H1 (cell line): ENCODE data around the gene RPRML. TPM values are rescaled to one million over a fixed set of nuclear protein-coding genes. Genes with fewer than 3 reads are reported as not detected.

ENCODE experiments used
- CTCF ChIA-PET: fragments of 300-600 bp; sonication (Branson Sonifier 250); formaldehyde crosslinking; loops from one replicate; lab custom pipeline; 2021; ENCODE audit not compliant: partially characterized antibody; lab: Charles Lee
- POLR2A ChIA-PET: fragments of 300-600 bp; sonication (Branson Sonifier 250); formaldehyde crosslinking; loops from one replicate; lab custom pipeline; 2021; ENCODE audit warnings: inconsistent platforms; ENCODE audit not compliant: partially characterized antibody; lab: Charles Lee
- DNase-seq, 2 experiments: peaks; one replicate each; pipeline versions ENCODE4 v3.0.0 to v3.0.0-alpha.2; 2010 to 2022; ENCODE audit warnings: low spot score in 2 of 2, low read depth in 1 of 2, mixed read lengths in 1 of 2
- FAIRE-seq: peaks from 2 replicates; lab custom pipeline; 2011; peaks lifted over from hg19 to GRCh38; lab: Jason Lieb, UNC
- H2AFZ ChIP-seq: 2 replicates; pipeline ENCODE4 v1.8.1; 2012; ENCODE audit warnings: low read length, inconsistent platforms
- H2AK5ac ChIP-seq: 2 replicates; pipeline ENCODE4 v1.6.1; 2013; ENCODE audit warnings: low read depth, low read length
- H2BK120ac ChIP-seq: replicated peaks from 2 replicates; pipeline ENCODE3; 2013; ENCODE audit warnings: low read depth, low read length, inconsistent platforms
- H2BK12ac ChIP-seq: 2 replicates; pipeline ENCODE4 v1.6.1; 2013; ENCODE audit warnings: low read depth, low read length
- H2BK15ac ChIP-seq: 2 replicates; pipeline ENCODE4 v1.6.1; 2013; ENCODE audit warnings: low read length
- H2BK20ac ChIP-seq: 2 replicates; pipeline ENCODE4 v1.6.1; 2013; ENCODE audit warnings: low read length
- H2BK5ac ChIP-seq: 2 replicates; pipeline ENCODE4 v1.6.1; 2013; ENCODE audit warnings: low read depth, low read length
- H3K14ac ChIP-seq: 2 replicates; pipeline ENCODE4 v1.6.1; 2013; ENCODE audit warnings: inconsistent platforms; ENCODE audit not compliant: insufficient read length
- H3K18ac ChIP-seq: 2 replicates; pipeline ENCODE4 v1.6.1; 2013; ENCODE audit warnings: low read length; ENCODE audit errors: extremely low read depth
- H3K23ac ChIP-seq: 2 replicates; pipeline ENCODE4 v1.6.1; 2013; ENCODE audit warnings: inconsistent platforms; ENCODE audit not compliant: insufficient read length
- H3K23me2 ChIP-seq: 2 replicates; pipeline ENCODE4 v1.6.1; 2013; ENCODE audit warnings: low read depth, low read length
- H3K27ac ChIP-seq: 2 replicates; pipeline ENCODE4 v1.6.1; 2011; ENCODE audit warnings: low read depth, low read length, inconsistent platforms
- H3K27me3 ChIP-seq, 4 experiments: replicated peaks in 1 of 4; 1 replicate in 1 of 4; 2 replicates in 3 of 4; pipeline versions ENCODE4 v1.6.1 to v1.8.1; 2011 to 2013; ENCODE audit warnings: low read length in 3 of 4, mild to moderate bottlenecking in 3 of 4, inconsistent platforms in 2 of 4, mixed read lengths in 2 of 4, moderate library complexity in 1 of 4; ENCODE audit not compliant: control insufficient read depth in 3 of 4, insufficient read depth in 3 of 4; ENCODE audit errors: extremely low read depth in 1 of 4
- H3K36me3 ChIP-seq, 4 experiments: 2 replicates each; pipeline versions ENCODE4 v1.6.1 to v1.8.1; 2011 to 2013; ENCODE audit warnings: mild to moderate bottlenecking in 4 of 4, low read length in 3 of 4, moderate library complexity in 2 of 4, control low read depth in 1 of 4, inconsistent platforms in 1 of 4; ENCODE audit not compliant: insufficient read depth in 4 of 4, control insufficient read depth in 2 of 4
- H3K4ac ChIP-seq: replicated peaks from 2 replicates; pipeline ENCODE3; 2013; ENCODE audit warnings: low read length, low read depth, mixed read lengths, inconsistent platforms; ENCODE audit not compliant: insufficient read length
- H3K4me1 ChIP-seq, 4 experiments: replicated peaks in 1 of 4; 1 replicate in 1 of 4; 2 replicates in 3 of 4; pipeline versions ENCODE4 v1.6.1 to v1.8.1; 2011 to 2013; ENCODE audit warnings: low read length in 3 of 4, inconsistent platforms in 2 of 4, mixed read lengths in 1 of 4; ENCODE audit not compliant: insufficient read depth in 4 of 4, control insufficient read depth in 3 of 4
- H3K4me2 ChIP-seq, 2 experiments: 2 replicates each; pipeline versions ENCODE4 v1.6.1 to v1.8.1; 2011 to 2013; ENCODE audit warnings: low read depth in 2 of 2, low read length in 2 of 2, control low read depth in 1 of 2, inconsistent platforms in 1 of 2, mild to moderate bottlenecking in 1 of 2; ENCODE audit not compliant: insufficient read depth in 1 of 2
- H3K4me3 ChIP-seq, 4 experiments: fragments of 200-600, 300-600 bp in 1 of 4; sonication (generic), shearing (Covaris generic), sonication (Bioruptor Twin) in 1 of 4; 2 replicates each; pipeline versions ENCODE4 v1.5.1 to v1.8.1; 2011 to 2016; ENCODE audit warnings: low read length in 4 of 4, low read depth in 3 of 4, control low read depth in 2 of 4, inconsistent platforms in 2 of 4, mild to moderate bottlenecking in 2 of 4, mixed read lengths in 1 of 4, moderate library complexity in 1 of 4; ENCODE audit not compliant: insufficient read depth in 2 of 4; ENCODE audit errors: extremely low read depth in 1 of 4
- H3K56ac ChIP-seq: replicated peaks from 2 replicates; pipeline ENCODE3; 2013; ENCODE audit warnings: low read depth, mild to moderate bottlenecking, mixed read lengths, low read length, inconsistent platforms; ENCODE audit not compliant: insufficient read length
- H3K79me1 ChIP-seq: 2 replicates; pipeline ENCODE4 v1.6.1; 2013; ENCODE audit warnings: low read depth, low read length, control low read depth
- H3K79me2 ChIP-seq, 2 experiments: 2 replicates each; pipeline versions ENCODE4 v1.6.1 to v1.8.1; 2012 to 2013; ENCODE audit warnings: low read length in 2 of 2, mild to moderate bottlenecking in 2 of 2, inconsistent platforms in 1 of 2; ENCODE audit not compliant: insufficient read depth in 2 of 2, control insufficient read depth in 1 of 2
- H3K9ac ChIP-seq, 4 experiments: replicated peaks in 1 of 4; 1 replicate in 1 of 4; 2 replicates in 3 of 4; pipeline versions ENCODE4 v1.6.1 to v1.8.1; 2011 to 2013; ENCODE audit warnings: low read depth in 3 of 4, low read length in 3 of 4, control low read depth in 2 of 4, mild to moderate bottlenecking in 2 of 4, moderate library complexity in 2 of 4, inconsistent platforms in 1 of 4; ENCODE audit errors: extremely low read depth in 1 of 4
- H3K9me3 ChIP-seq, 2 experiments: 2 replicates each; pipeline versions ENCODE4 v1.6.1 to v1.8.1; 2012 to 2013; ENCODE audit warnings: mild to moderate bottlenecking in 2 of 2, moderate library complexity in 2 of 2, control low read depth in 1 of 2, inconsistent platforms in 1 of 2, low read depth in 1 of 2, low read length in 1 of 2, mixed read lengths in 1 of 2; ENCODE audit not compliant: insufficient read depth in 2 of 2
- H4K20me1 ChIP-seq, 2 experiments: replicated peaks in 1 of 2; 2 replicates each; pipeline versions ENCODE3 to v1.8.1; 2011 to 2013; ENCODE audit warnings: inconsistent platforms in 2 of 2, low read length in 2 of 2, mild to moderate bottlenecking in 1 of 2; ENCODE audit not compliant: insufficient read depth in 2 of 2, control insufficient read depth in 1 of 2
- H4K5ac ChIP-seq: 2 replicates; pipeline ENCODE4 v1.6.1; 2013; ENCODE audit warnings: low read length, low read depth, mixed read lengths, inconsistent platforms; ENCODE audit not compliant: insufficient read length
- H4K8ac ChIP-seq: 2 replicates; pipeline ENCODE4 v1.8.0; 2013; ENCODE audit warnings: mild to moderate bottlenecking, moderate library complexity, low read length, inconsistent platforms; ENCODE audit not compliant: insufficient read depth; ENCODE audit errors: extremely low read depth
- H4K91ac ChIP-seq: replicated peaks from 2 replicates; pipeline ENCODE3; 2013; ENCODE audit warnings: low read length, mixed read lengths, inconsistent platforms; ENCODE audit not compliant: insufficient read length
- ATF3 ChIP-seq: IDR thresholded peaks from 2 replicates; pipeline ENCODE4 v1.6.1; 2011; ENCODE audit warnings: low read depth, mild to moderate bottlenecking, low read length; ENCODE audit not compliant: insufficient read depth
- CTCF ChIP-seq, 3 experiments: IDR thresholded peaks; 1 replicate in 2 of 3; 2 replicates in 1 of 3; pipeline versions ENCODE4 v1.5.1 to v1.6.1; 2011; ENCODE audit warnings: low read length in 3 of 3, mild to moderate bottlenecking in 3 of 3, inconsistent platforms in 2 of 3, low read depth in 1 of 3, moderate library complexity in 1 of 3; ENCODE audit not compliant: insufficient read depth in 1 of 3; ENCODE audit errors: control extremely low read depth in 1 of 3
- KDM1A ChIP-seq: fragments of 200-600, 300-600 bp; sonication (generic); IDR thresholded peaks from 2 replicates; pipeline ENCODE4 v1.7.1; 2016; ENCODE audit warnings: mild to moderate bottlenecking, low read length, borderline replicate concordance
- NANOG ChIP-seq: IDR thresholded peaks from 2 replicates; pipeline ENCODE4 v1.6.1; 2011; ENCODE audit warnings: low read length, low read depth, mild to moderate bottlenecking, inconsistent platforms; ENCODE audit not compliant: insufficient read depth, poor library complexity, severe bottlenecking
- POLR2AphosphoS5 ChIP-seq: IDR thresholded peaks from 2 replicates; pipeline ENCODE4 v1.6.1; 2011; ENCODE audit warnings: low read depth, low read length
- RFX5 ChIP-seq: IDR thresholded peaks from 2 replicates; pipeline ENCODE4 v1.6.1; 2011; ENCODE audit warnings: low read depth, low read length, improper control_type of control experiment, borderline replicate concordance
- SIX5 ChIP-seq: IDR thresholded peaks from 2 replicates; pipeline ENCODE4 v1.6.1; 2011; ENCODE audit warnings: mild to moderate bottlenecking, low read depth, low read length
- WGBS, 2 experiments: shearing (Covaris generic) in 1 of 2; methylation state at CpG; one replicate each; pipeline versions ENCODE4 v1.1.6 to v1.1.7; 2013 to 2015; ENCODE audit warnings: low lambda C conversion rate in 2 of 2, mixed read lengths in 2 of 2, inconsistent platforms in 1 of 2, low coverage in 1 of 2, missing lambda C conversion rate in 1 of 2; ENCODE audit not compliant: insufficient replicate concordance in 2 of 2, insufficient coverage in 1 of 2, insufficient read length in 1 of 2; ENCODE audit errors: extremely low coverage in 1 of 2, missing lambda C conversion rate in 1 of 2; 5-methylcytosine and 5-hydroxymethylcytosine counted together
- polyA plus RNA-seq, 7 experiments: library from polyadenylated mRNA; depleted of rRNA in 3 of 7; stranded (reverse) in 5 of 7; unstranded in 2 of 7; fragments of >200 nt in 5 of 7; fragments of 200-250 nt in 2 of 7; gene quantifications; 1 replicate in 5 of 7; 2 replicates in 1 of 7; 4 replicates in 1 of 7; pipeline versions ENCODE4 v1.2.1 to v1.2.3, GENCODE V29; 2011 to 2013; ENCODE audit warnings: missing spikeins in 2 of 7, mixed read lengths in 2 of 7
- total RNA-seq: library from RNA; stranded (reverse); fragmentation: NEBNext Ultra II Directional; extraction: Animal tissue kit (Norgen Biotek cat#: 25700); gene quantifications from 2 replicates; pipeline ENCODE4 v1.2.1, GENCODE V29; 2021

RPRML gene
- total and polyA plus RNA-seq, 2 of the 8 experiments (the other 6 are each of a cell fraction or from before 2014, with no cell fraction given) = 3.5 to 5.5 TPM

GRCh38 chr17:46960152-46960551, 18.9 kb downstream of the RPRML start:
- no peak overlapping the region for H3K4ac ChIP-seq
- no peaks in the 10 kb centered on the region for H3K79me1 ChIP-seq
- H3K23me2 ChIP-seq = no peaks in the 10 kb centered on the region
- H3K27ac ChIP-seq = no peak overlapping the region
- no peak for DNase-seq
- H3K23ac ChIP-seq = no peak overlapping the region
- H3K9ac ChIP-seq = no peak overlapping the region
- H3K4me1 ChIP-seq = no peaks in the 10 kb centered on the region
- peaks cover 0 to 1% of the 10 kb centered on the region in 2 experiments for H4K20me1 ChIP-seq
- H4K8ac ChIP-seq = no peak overlapping the region
- H3K9me3 ChIP-seq = peaks cover 0 to 6% of the 10 kb centered on the region in 2 experiments; a peak in 3 of 4 replicates
- H2BK5ac ChIP-seq = no peak overlapping the region
- no peak overlapping the region for H2BK15ac ChIP-seq
- no peak overlapping the region for H4K91ac ChIP-seq
- H2AFZ ChIP-seq = no peak overlapping the region
- ChIA-PET CTCF (interaction anchor here (0.7 to 3.9 kb wide), 7 partner anchors 9 to 83 kb away, joined by 3 to 18 read pairs (median 6); no protein-coding TSS in a partner anchor), POLR2A (interaction anchor here (0.9 to 3.9 kb wide), 3 partner anchors 8 to 163 kb away, joined by 3 to 26 read pairs (median 5); no protein-coding TSS in a partner anchor)
- no peak overlapping the region for H2BK20ac ChIP-seq
- H3K4me3 ChIP-seq = no peak overlapping the region
- TF ChIP-seq RFX5 (no peak), NANOG (no peak), ATF3 (no peak), SIX5 (no peak), POLR2AphosphoS5 (no peak), CTCF (IDR thresholded peaks at IDR 0.05; ENCODE audit: control extremely low read depth in 1 of 3, insufficient read depth in 1 of 3, low read depth in 1 of 3, low read length in 3 of 3) (no peak), KDM1A (no peak)
- H4K5ac ChIP-seq = no peak overlapping the region
- peaks cover 0 to 2% (median 0%) of the 10 kb centered on the region in 4 experiments; a peak in 1 of 7 replicates for H3K27me3 ChIP-seq
- H3K56ac ChIP-seq = no peak overlapping the region
- no peaks in the 10 kb centered on the region for H3K79me2 ChIP-seq
- no peak overlapping the region for H3K18ac ChIP-seq
- FAIRE-seq = no peak
- H2AK5ac ChIP-seq = no peak overlapping the region
- no peak overlapping the region for H2BK12ac ChIP-seq
- 44% methylated on average over 2 of the region's 2 CpGs; no CpG with 5 or more reads in 1 of the 2 experiments for WGBS, 2 experiments
- no peak overlapping the region for H2BK120ac ChIP-seq
- peaks cover 0 to 3% (median 1%) of the 10 kb centered on the region in 4 experiments; a peak in 1 of 8 replicates for H3K36me3 ChIP-seq
- H3K4me2 ChIP-seq = no peak overlapping the region
- no peak overlapping the region for H3K14ac ChIP-seq
